Measurements from ENCODE around the gene GNAT1. TPM values are rescaled to one million over a fixed set of nuclear protein-coding genes. Genes with fewer than 3 reads are reported as not detected.

The GNAT1 gene
- total and polyA plus RNA-seq, 2 of the 13 experiments (the other 11 are each of a cell fraction or from before 2014, with no cell fraction given), result 0.15 TPM; not detected in 1

- TF ChIP-seq, protein P1, sequence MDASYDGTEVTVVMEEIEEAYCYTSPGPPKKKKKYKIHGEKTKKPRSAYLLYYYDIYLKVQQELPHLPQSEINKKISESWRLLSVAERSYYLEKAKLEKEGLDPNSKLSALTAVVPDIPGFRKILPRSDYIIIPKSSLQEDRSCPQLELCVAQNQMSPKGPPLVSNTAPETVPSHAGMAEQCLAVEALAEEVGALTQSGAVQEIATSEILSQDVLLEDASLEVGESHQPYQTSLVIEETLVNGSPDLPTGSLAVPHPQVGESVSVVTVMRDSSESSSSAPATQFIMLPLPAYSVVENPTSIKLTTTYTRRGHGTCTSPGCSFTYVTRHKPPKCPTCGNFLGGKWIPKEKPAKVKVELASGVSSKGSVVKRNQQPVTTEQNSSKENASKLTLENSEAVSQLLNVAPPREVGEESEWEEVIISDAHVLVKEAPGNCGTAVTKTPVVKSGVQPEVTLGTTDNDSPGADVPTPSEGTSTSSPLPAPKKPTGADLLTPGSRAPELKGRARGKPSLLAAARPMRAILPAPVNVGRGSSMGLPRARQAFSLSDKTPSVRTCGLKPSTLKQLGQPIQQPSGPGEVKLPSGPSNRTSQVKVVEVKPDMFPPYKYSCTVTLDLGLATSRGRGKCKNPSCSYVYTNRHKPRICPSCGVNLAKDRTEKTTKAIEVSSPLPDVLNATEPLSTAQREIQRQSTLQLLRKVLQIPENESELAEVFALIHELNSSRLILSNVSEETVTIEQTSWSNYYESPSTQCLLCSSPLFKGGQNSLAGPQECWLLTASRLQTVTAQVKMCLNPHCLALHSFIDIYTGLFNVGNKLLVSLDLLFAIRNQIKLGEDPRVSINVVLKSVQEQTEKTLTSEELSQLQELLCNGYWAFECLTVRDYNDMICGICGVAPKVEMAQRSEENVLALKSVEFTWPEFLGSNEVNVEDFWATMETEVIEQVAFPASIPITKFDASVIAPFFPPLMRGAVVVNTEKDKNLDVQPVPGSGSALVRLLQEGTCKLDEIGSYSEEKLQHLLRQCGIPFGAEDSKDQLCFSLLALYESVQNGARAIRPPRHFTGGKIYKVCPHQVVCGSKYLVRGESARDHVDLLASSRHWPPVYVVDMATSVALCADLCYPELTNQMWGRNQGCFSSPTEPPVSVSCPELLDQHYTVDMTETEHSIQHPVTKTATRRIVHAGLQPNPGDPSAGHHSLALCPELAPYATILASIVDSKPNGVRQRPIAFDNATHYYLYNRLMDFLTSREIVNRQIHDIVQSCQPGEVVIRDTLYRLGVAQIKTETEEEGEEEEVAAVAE (CRISPR knock-in tag; IDR thresholded peaks at IDR 0.05; ENCODE audit: borderline replicate concordance), result peak; percentile 67; the same call in 1 of the 2 replicates
- no peak for TF ChIP-seq POLR2AphosphoS2 (IDR thresholded peaks at IDR 0.05; ENCODE audit: low read depth, low read length)
- TF ChIP-seq REL (CRISPR knock-in tag; conservative IDR thresholded peaks at IDR 0.05), result peak; percentile 32; the same call in 1 of the 2 replicates
- peak; percentile 82 for TF ChIP-seq SALL1 (CRISPR knock-in tag; IDR thresholded peaks at IDR 0.05)
- TF ChIP-seq, protein P2, sequence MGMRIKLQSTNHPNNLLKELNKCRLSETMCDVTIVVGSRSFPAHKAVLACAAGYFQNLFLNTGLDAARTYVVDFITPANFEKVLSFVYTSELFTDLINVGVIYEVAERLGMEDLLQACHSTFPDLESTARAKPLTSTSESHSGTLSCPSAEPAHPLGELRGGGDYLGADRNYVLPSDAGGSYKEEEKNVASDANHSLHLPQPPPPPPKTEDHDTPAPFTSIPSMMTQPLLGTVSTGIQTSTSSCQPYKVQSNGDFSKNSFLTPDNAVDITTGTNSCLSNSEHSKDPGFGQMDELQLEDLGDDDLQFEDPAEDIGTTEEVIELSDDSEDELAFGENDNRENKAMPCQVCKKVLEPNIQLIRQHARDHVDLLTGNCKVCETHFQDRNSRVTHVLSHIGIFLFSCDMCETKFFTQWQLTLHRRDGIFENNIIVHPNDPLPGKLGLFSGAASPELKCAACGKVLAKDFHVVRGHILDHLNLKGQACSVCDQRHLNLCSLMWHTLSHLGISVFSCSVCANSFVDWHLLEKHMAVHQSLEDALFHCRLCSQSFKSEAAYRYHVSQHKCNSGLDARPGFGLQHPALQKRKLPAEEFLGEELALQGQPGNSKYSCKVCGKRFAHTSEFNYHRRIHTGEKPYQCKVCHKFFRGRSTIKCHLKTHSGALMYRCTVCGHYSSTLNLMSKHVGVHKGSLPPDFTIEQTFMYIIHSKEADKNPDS (CRISPR knock-in tag; IDR thresholded peaks at IDR 0.05), result peak; percentile 85; the same call in 1 of the 2 replicates
- TF ChIP-seq ZNF205 (CRISPR knock-in tag; IDR thresholded peaks at IDR 0.05), result peak; percentile 47
- TF ChIP-seq HOXA3 (CRISPR knock-in tag; IDR thresholded peaks at IDR 0.05), result peak; percentile 37
- TF ChIP-seq ZMAT3 (CRISPR knock-in tag; conservative IDR thresholded peaks at IDR 0.05), result peak; percentile 96
- TF ChIP-seq, protein P3, sequence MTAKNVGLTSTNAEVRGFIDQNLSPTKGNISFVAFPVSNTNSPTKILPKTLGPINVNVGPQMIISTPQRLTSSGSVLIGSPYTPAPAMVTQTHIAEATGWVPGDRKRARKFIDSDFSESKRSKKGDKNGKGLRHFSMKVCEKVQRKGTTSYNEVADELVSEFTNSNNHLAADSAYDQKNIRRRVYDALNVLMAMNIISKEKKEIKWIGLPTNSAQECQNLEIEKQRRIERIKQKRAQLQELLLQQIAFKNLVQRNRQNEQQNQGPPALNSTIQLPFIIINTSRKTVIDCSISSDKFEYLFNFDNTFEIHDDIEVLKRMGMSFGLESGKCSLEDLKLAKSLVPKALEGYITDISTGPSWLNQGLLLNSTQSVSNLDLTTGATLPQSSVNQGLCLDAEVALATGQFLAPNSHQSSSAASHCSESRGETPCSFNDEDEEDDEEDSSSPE (CRISPR knock-in tag; IDR thresholded peaks at IDR 0.05), result peak; percentile 72; the same call in 1 of the 2 replicates
- TF ChIP-seq TEF (CRISPR knock-in tag; IDR thresholded peaks at IDR 0.05), result no peak
- TF ChIP-seq, protein P4, sequence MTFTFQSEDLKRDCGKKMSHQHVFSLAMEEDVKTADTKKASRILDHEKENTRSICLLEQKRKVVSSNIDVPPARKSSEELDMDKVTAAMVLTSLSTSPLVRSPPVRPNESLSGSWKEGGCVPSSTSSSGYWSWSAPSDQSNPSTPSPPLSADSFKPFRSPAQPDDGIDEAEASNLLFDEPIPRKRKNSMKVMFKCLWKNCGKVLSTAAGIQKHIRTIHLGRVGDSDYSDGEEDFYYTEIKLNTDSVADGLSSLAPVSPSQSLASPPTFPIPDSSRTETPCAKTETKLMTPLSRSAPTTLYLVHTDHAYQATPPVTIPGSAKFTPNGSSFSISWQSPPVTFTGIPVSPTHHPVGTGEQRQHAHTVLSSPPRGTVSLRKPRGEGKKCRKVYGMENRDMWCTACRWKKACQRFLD (CRISPR knock-in tag; IDR thresholded peaks at IDR 0.05; ENCODE audit: borderline replicate concordance), result no peak; the same call in 1 of the 2 replicates
- TF ChIP-seq ZIK1 (CRISPR knock-in tag; IDR thresholded peaks at IDR 0.05; ENCODE audit: borderline replicate concordance, low read depth), result no peak
- TF ChIP-seq WIZ (CRISPR knock-in tag; IDR thresholded peaks at IDR 0.05), result 0 out of 2 replicates have a peak, but pooled peaks have one; percentile 46
- TF ChIP-seq ZNF510 (CRISPR knock-in tag; IDR thresholded peaks at IDR 0.05; ENCODE audit: low read depth), result peak; percentile 83; the same call in 1 of the 2 replicates
- TF ChIP-seq HNRNPL (IDR thresholded peaks at IDR 0.05; ENCODE audit: low read depth, low read length), result peak; percentile 86
- TF ChIP-seq FOXC1 (CRISPR knock-in tag; IDR thresholded peaks at IDR 0.05; ENCODE audit: borderline replicate concordance), result peak; percentile 96
- TF ChIP-seq PHB2 (IDR thresholded peaks at IDR 0.05; ENCODE audit: partially characterized antibody), result no peak
- no peak for TF ChIP-seq ZNF550 (CRISPR knock-in tag; IDR thresholded peaks at IDR 0.05; ENCODE audit: borderline replicate concordance)
- no peak for TF ChIP-seq NFRKB (IDR thresholded peaks at IDR 0.05)
- peak; percentile 53; the same call in 1 of the 2 replicates for TF ChIP-seq CBX5 (CRISPR knock-in tag; IDR thresholded peaks at IDR 0.05; ENCODE audit: borderline replicate concordance)
Observed at GRCh38 chr3:50195501-50196252, 4.3 kb downstream of the GNAT1 start (continued).

All from HepG2 (cell line).